Endometrial microvascular endothelial cells (primary cell): ENCODE data around the gene ABHD17B. TPM values are rescaled to one million over a fixed set of nuclear protein-coding genes. Genes with fewer than 3 reads are reported as not detected.
"Not testable (repeated sequence)": the region's sequence is repeated elsewhere in the genome, so short reads cannot be mapped to it uniquely, and the experiment has no call there.

ENCODE experiments used
- in situ Hi-C: cut with HindIII; loops from 2 replicates; pipeline ENCODE4 v1.10.0; 2017; ENCODE audit warnings: low sequenced_read_pairs, low pct_unique_long_range_greater_than_20kb; ENCODE audit errors: inconsistent ontology term
- total RNA-seq: library from RNA; depleted of rRNA; stranded (reverse); fragments of >200 nt; gene quantifications from one replicate; pipeline ENCODE4 v1.2.3, GENCODE V29; 2015; ENCODE audit errors: inconsistent ontology term

ABHD17B gene
- total RNA-seq, 1 donor from 2014 or later: 12.9 TPM

DNA sequence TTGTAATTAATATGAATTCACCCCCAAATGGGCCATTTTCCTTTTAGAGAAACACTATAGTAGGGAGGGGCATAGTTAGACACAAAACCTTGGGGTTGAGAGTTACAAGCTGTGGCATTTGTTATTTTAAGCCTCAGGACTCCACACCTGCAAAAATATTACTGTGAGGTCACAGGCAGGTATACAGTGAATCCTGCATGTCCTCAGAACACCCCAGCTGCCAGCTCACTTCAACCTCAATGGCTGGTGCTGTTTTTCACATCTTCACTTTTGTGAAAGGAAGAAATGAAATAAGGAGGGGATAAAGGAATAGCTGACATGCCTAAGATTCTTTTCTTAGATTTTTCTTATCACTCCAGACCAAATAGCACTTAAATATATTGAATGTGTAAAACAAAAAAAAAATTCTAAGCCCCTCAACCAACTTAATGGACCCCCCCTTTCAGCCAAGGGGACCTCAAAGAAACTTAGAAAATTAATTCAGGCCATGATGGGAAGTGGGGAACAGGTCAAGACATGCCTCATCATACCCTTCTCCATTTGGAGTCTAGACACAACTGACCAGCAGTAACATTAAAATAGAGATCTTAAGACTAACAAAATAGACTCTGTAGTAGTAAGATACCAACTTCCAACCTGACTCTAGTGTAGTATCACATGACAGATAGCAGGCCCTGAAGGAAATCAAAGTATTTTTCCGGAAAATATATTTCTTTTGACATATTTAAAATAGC, 9.6 kb upstream of the ABHD17B start:
- in situ Hi-C loops: no loop called here

DNA sequence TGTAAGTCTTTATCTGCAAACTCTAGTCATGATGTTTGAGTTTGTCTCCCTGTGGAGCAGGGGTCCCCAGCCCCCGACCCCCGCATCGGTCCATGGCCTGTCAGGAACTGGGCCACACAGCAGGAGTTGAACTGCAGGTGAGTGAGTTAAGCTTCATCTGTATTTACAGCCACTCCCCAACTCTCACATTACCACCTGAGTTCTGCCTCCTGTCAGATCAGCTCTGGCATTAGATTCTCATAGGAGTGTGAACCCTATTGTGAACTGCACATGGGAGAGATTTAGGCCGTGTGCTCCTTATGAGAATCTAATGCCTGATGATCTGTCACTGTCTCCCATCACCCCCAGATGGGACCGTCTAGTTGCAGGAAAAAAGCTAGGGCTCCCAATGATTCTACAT, 7.4 kb upstream of the ABHD17B start:
- in situ Hi-C loops: no loop called here

DNA sequence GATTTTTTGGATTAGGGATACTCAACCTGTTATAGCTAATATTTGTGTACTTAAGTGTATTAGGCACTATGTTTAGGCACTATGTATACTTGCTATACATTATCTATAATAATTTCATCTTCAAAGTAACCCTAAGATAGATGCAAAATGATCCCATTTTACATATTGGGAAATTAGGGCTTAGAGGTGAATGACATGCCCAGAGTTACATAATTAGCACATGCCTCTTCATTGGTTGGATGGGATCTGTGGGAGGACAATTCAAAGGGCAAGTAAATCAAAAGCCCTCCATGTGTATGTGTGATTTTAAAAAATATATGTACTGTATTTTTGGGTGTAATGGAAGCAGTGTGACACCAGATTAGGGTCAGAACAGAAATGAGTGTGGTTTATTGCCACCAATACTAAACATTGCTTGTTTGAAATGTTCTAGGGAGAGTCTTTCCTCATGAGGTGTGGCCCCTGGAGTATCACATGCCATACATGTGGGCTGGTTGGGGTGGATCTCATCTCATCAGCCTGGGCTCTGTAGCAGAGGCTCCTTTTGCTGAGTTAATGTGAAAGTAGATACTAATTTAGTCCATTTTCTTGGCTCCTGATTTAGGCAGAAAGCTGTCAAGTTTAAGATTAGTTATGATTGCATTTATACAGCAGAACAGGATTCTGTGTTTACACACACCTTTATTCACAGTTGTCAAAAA, 6.0 kb upstream of the ABHD17B start:
- in situ Hi-C loops: no loop called here

DNA sequence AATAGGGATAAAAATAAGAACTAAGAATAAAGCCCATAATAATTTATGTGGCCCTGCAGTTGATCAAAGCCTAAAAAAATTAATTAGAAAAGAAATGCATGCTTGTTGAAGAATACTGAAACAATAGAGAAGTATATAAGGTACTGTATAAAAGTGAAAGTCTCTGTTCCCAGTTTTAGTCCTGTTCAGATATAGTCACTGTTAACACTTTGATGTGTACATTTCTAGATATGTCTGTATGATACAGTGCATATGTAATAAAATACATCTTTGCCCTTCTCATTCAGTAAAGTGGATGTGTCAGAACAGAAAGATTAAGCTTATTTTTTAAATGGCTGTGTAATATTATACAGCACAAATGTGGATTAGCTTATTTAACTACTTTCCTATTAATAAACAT, 4.5 kb upstream of the ABHD17B start:
- in situ Hi-C loops: no loop called here

DNA sequence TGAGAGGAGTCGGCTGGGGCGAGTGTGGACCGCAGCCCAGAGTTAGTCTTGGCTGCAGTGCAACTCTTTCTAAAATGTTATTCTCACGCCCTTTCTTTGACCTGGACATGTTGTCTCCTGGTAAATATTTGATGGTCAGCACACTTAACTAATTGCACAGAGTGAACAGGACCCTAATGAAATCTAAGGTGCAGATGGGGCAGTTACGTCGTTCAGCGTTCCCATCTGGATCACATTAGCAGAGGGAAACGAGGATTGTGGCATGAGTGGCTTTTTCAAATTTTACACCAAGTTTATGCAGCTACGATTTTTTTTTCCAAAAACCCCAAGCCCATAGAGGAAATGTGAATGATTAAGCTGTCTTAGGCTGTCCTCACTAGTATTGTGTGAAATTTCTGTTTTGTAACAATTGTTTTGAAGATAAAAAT, 929 bp upstream of the ABHD17B start:
- in situ Hi-C loops: no loop called here

DNA sequence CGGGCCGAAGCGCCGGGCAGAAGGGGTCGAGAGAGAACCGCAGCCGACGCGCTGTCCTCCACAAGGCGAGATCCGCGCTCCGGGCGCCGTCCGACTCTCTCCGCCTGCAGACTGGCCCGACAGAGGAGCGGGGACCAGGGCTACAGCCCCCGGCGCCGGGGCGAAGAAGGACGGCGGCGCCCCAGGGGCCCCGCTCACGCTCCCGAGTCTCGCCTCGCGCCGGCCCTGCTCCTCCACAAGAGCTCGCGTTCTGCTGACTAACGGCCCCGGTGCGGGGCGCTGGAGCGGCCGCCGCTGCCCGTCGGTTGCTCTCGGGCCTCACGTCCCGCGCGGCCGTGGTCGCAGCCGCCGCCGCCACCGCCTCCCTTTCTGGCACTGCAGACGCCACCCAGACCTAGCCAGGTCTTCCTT, 338 bp downstream of the ABHD17B start:
- in situ Hi-C loops: no loop called here

DNA sequence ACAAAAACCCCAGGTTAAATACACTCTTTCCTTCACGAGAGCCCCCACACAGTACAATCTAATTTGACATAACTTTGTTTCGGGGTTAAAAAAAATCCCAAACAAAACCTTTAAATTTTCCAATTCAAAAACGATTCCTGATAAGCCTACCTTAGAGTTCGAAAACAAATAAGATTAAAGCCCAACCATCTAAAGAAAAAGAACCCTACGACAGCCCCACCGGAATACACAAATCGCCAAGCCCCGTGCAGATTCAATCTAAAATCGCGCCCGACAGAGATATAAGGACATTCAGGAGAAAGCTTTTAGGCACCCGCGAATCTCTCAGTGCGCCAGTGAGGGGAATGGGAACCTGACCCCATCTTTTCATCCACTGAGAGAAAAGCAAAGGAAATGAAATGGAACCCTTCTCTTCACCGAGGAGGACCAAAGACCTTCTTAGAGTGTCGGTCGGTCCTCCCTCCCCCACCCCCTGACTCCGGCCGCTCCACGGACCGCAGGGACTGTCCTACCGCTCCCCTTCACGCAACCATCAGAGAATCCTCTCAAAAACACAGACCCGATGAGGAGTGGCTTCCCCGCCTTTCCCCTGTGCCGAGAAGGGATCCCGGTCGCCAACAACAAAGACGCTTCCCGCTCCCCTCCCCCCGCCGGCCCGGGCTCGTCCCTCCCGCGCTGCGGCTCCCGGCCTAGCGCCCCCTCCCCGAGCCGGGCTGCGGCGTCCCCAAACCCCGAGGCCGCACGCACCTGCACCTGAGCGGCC, 925 bp downstream of the ABHD17B start:
- in situ Hi-C loops: no loop called here

DNA sequence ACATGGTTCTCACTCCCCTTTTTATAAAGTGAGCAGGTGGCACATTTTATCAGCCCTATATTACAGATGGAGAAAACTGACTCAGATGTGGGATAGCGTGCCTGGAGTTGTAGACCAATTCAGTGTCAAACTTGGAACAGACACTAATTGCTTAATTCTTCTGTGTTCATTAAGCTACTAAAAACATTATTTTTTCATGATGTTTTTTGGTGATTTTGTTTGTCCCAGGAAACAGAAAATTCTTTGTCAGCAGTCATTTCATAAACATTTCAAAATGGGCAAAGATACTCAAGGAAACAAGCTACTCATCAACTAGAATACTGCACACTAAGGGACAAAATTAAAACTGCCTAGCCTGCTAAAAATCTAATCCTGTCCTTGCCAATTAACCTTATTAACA, 2.2 kb downstream of the ABHD17B start:
- in situ Hi-C loops: no loop called here

DNA sequence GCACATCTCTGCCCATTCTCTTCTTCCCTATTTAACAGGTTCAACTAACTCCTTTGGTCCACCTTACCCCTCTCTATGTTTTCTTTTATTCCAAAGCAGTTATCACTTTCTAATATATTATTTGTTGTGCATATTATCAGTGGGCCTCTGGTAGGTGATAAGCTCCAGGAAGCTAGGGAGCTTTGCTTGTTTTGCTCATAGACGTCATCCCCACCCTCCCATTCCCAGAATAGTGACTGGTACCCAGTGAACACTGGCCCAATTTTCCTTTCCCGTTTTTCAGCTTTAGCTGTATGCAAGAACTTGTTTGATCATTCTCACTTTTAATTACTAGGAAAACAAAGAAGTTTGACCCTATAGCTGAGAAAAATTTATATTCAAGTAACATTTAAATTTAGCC, 6.9 kb downstream of the ABHD17B start:
- in situ Hi-C loops: no loop called here

DNA sequence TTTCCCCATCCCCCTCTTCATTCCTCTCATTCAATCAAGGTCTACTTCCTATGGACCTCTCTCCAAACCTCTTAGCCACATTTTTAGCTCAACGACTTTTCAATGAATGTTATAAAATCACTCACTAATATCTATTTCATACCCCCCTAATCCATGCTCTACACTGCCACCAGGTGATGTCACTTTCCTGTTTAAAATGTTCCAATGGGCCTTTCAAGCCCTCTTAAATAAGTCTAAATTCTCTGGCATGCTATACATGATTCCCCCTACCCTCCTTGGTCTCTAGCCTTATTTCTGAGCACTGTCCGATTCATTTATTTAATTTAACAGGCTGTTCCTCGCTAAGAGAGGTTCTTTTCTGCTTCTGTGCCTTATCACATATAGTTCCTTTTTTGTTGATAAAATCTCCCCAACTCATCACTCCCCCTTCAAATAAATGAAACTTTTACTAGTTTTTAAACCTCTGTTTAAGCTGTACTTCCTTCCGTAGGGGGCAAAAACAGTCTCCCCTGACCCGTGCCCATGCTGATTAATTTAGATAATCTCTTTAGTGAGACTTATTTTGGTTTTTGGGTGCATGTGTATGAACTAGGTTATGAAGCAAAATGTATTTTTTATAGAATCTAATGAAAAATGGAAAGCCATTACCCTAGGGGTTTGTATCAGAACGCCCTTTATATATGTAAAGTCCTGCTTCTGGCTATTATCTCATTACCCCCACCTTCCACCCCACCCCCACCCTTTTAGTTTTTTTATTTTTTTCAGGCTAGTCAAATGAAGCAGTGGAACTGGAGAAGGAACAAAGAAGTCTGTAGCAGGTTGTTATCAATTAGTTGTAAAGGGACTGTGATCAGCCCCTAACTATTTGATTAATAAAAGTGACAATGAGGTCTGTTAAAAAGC, 9.0 kb downstream of the ABHD17B start:
- in situ Hi-C loops: no loop called here

DNA sequence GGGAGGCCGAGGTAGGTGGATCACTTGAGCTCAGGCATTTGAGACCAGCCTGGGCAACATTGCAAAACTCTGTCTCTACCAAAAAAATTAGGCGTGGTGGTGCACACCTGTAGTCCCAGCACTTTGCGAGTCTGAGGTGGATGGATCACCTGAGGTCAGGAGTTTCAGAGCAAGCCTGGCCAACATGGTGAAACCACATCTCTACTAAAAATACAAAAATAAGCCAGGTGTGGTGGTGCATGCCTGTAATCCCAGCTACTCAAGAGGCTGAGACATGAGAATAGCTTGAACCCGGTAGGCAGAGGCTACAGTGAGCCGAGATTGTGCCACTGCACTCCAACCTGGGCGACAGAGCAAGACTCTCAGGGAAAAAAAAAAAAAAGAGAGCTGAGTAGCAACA, 12.2 kb downstream of the ABHD17B start:
- in situ Hi-C loops: not testable (repeated sequence)

DNA sequence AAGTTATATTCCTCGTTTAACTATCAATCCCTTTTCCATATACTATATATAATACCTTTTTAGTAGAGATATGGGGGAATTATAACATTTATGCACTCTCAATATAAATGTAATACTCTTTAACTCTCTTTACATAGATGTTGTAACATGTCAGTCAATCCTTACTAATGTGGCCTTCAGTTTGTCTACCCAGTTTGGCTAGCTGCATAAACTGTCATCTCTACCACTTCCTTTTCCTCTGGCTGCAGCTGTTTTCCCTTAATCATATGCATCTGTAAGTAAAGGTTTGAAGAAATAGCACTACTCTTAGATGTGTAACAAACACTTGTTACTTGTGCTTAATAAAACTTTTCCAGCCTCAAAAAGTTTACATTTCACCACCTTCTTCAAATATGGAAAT, 13.4 kb downstream of the ABHD17B start:
- in situ Hi-C loops: no loop called here

DNA sequence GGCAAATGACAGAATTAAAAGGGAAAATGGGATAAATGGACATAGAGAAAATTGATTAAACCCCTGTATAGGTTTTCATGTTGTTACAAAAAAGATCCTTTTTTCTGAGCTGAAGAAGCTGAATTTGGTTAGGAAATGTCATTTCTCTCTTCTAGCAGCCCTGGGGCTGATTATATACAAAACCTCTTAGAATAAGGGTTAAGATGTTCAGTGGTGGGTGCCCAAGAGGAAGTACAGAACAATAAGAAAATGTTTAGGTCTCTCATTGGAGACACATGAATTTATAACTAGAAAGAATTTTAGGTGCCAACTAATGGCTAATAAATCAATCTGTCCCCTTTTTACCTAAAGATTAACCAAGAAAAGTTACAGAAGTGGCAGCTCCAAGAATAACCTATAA, 14.2 kb downstream of the ABHD17B start:
- in situ Hi-C loops: no loop called here

DNA sequence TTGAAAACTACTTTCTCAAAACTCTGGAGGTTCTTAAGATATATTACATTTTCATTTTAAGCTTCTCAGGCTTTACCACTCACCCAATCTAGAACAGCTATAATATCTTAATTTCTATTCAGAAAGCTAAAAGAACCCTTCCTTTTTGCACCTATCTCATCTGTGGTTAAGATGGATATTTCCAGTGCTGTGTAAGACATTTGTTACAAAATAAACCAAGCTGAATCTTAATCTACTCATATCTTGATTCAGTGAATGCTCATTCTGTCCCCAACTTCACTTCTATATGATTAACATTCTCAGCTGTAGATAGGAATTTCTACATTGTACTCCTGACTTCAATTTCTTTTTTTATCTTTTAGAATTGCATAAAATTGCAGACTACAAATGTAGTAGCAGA, 15.0 kb downstream of the ABHD17B start:
- in situ Hi-C loops: no loop called here

DNA sequence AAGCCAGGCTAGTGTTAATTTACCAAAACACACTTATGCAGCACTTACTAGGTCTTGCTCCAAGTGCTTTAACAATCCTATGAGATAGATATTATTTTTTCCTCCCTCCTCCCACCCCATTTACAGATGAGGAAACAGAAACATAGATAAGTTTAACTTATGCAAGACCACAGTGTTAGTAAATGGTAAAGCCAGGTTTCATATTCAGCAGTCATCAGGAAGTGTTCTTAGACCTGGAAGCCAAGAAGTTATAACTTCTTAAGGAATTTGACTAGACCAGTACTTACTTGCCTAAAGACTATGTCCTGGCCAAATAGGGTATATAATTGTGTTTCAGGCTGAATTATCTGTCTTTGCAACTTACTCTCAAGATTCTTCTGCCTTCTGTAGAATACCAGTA, 15.9 kb downstream of the ABHD17B start:
- in situ Hi-C loops: no loop called here

DNA sequence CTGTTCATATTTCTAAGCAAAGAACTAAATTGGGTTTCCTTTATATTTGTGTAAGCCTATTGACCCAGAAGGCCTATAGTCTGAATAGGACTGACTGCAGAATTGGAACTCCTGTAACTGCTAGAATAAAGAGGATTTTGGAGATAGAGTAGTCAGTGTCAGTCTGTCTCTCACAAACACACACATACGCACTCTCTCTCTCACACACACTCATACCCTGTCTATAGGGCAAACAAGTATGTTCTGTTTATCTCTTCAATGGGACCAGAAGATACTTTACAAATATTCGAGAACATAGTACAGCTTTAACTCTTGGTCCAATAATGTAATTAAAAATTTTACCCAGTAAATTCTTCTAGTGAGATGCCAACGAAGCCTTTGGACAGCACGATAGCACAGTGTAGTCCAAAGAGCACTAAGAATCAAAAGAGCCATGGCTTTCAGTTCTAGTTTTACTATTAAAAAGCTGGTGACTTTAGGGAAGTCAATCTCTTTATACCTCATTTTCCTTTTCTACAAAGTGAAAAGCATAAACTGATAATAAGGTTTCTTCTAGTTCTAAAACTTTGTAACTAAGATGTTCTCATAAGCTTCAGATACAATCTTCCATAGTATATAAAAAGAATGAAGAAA, 19.3 kb downstream of the ABHD17B start:
- in situ Hi-C loops: no loop called here

DNA sequence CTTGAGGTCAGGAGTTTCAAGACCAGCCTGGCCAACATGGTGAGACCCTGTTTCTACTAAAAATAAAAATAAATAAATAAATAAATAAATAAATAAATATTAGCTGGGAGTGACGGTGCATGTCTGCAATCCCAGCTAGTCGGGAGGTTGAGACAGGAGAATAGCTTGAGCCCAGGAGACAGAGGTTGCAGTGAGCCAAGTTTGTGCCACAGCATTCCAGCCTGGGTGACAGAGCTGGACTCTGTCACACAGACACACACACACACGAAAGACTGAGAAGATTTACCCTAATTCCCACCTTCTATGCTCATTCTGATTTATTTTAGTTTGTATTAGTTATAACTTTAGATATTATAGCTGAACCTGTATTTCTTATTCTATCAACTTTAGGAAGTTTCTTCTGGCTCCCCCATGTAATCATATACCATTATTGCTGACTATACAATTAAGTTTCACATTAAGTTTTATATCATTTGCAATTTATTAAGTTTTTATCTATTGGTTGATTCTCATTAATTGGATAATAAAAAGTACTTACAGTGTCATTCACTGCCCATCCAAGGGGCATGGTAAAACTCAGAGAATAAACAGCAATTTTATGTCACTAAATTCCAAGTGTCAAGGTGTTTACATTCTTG, 20.8 kb downstream of the ABHD17B start:
- in situ Hi-C loops: no loop called here

DNA sequence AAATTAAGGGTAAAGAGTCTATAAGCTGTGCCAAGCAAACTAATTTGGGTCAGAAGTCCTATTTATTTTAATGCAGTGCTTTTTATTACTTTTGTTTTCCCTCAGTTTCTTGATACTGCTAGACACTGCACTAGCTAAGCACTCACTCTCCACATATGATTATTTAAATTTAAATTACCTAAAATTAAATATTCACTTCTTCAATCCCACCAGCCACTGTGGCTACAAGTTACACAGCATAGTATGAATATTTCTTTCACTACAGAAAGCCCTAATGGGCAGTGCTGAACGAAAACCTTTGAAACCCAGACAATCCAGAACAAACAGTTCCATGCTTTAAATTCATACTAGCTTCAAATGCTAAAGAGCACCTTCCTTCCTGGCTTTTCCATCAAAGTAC, 23.6 kb downstream of the ABHD17B start:
- in situ Hi-C loops: no loop called here
